LHCN-M2 (cell line): ENCODE measurements around the gene ZNF587. TPM values are rescaled to one million over a fixed set of nuclear protein-coding genes. Genes with fewer than 3 reads are reported as not detected.
"Not testable (repeated sequence)": the region's sequence is repeated elsewhere in the genome, so short reads cannot be mapped to it uniquely, and the experiment has no call there.

Source experiments
- DNase-seq: peaks from one replicate; pipeline ENCODE4 v3.0.0-alpha.2; 2012; ENCODE audit warnings: low read depth
- total RNA-seq: library from RNA; depleted of rRNA; stranded (reverse); fragments of >200 nt; gene quantifications from 2 replicates; pipeline ENCODE4 v1.2.3, GENCODE V29; 2014

ZNF587 gene
- total RNA-seq, 1 experiment from 2014 or later: 11.5 TPM

DNA sequence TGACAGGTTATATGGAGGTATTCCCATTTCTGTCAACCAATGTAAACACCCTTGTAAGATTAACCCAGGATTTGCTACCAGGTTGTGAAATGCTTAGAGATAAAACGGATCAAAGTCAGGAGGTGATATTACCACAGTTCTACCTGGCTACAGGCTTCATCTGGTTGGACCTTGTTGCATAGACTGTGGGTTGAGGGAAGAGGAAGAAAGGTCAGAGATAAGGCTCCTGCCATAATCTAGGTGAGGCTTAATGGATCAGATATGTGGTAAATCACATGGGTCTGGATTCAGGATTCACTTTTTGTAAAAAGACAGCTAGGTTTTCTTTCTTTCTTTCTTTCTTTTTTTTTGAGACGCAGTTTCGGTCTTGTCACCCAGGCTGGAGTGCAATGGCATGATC is 28.2 kb upstream of the ZNF587 start:
- not testable (repeated sequence) for DNase-seq

GRCh38 chr19:57823155-57823554 is 26.5 kb upstream of the ZNF587 start:
- not testable (repeated sequence) for DNase-seq

DNA sequence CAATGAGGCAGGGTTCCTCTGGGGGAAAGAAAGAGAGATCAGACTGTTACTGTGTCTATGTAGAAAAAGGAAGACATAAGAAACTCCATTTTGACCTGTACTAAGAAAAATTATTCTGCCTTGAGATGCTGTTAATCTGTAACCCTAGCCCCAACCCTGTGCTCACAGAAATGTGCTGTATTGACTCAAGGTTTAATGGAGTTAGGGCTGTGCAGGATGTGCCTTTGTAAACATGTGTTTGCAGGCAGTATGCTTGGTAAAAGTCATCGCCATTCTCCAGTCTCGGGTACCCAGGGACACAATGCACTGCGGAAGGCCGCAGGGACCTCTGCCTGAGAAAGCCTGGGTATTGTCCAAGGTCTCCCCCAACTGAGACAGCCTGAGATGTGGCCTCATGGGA is 26.1 kb upstream of the ZNF587 start:
- DNase-seq: not testable (repeated sequence)

- no peak for DNase-seq
Observed at GRCh38 chr19:57825511-57825910, 24.1 kb upstream of the ZNF587 start.

DNA sequence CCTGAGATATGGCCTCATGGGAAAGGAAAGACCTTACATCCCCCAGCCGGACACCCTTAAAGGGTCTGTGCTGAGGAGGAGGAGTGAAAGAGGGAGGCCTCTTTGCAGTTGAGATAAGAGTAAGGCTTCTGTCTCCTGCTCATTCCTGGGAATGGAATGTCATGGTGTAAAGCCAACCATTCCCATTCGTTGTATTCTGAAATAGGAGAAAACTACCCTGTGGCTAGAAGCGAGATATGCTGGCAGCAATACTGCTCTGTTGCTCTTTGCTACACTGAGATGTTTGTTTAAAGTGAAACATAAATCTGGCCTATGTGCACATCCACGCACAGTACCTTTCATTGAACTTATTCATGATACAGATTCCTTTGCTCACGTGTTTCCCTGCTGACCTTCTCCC is 20.3 kb upstream of the ZNF587 start:
- no peak for DNase-seq

DNA sequence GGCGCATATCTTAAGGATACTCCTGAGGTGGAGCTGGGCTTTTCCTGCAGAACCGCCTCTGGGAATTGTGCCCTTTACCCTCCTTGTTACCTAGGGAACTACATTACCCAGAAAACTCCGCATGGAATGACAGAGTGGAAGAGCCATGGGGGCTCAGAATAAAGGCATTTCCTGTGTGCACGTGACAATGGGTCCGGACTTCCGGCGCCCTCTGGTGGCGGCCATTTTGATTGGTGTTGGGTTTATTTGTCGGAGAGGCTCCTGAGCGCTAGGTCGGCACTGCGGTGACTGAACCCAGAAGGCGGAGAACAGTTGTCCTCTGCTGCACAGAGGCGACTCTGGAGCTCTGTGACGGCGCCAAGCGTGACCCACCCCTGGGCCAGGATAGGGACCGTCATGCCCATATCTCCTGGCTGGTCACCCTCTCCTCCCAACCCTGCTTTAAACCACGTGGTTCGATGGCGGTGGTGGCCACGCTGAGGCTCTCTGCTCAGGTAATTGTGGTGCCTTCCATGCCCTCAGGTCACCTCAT is 19.5 kb upstream of the ZNF587 start, which contains the start of gene ZNF587B:
Gene ZNF587B (plus strand): TSS at position 229 of the 532 bp plus-strand sequence. CDS start 230 bp downstream, at position 459.
- peak; percentile 29 for DNase-seq

GRCh38 chr19:57836991-57837390 is 12.7 kb upstream of the ZNF587 start:
- not testable (repeated sequence) for DNase-seq

DNA sequence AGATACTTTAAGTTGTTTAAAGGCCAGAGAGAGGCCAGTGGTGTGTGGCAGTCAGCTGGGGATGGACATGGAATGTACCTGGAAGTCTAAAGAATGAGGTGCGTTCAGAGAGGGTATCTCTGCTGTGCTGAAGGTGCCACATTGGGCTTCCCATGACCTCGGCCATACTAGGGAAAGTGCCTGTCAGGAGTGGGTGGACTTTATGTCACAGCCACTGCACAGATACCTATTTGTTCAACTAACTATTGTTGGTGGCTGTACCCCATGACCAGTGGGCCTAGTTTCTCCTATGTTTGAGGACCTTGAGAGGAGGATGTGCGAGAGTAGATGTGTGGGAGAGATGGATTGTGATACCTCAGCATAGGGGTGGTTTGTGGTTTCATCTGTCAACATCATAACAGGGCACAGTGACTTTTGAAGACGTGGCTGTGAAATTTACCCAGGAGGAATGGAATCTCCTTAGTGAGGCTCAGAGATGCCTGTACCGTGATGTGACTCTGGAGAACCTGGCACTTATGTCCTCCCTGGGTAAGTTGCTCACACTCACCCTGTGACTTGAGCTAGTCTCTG is 11.0 kb upstream of the ZNF587 start:
- not testable (repeated sequence) for DNase-seq

DNA sequence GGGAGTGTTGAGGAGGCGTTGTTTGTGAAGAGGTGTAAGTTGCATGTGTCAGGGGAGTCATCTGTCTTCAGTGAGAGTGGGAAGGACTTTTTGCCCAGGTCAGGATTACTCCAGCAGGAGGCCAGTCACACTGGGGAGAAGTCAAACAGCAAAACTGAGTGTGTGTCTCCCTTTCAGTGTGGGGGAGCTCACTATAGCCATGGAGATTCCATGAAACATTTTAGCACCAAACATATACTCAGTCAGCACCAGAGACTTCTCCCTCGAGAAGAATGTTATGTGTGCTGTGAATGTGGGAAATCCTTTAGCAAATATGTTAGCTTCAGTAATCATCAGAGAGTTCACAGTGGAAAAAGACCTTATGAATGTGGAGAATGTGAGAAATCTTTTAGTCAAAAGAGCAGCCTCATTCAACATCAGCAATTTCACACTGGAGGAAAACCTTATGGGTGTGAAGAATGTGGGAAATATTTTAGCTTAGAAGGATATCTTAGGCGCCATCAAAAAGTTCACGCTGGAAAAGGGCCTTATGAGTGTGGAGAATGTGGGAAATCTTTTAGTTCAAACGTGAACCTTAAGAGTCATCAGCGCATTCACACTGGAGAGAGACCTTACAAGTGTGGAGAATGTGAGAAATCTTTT is 8.4 kb upstream of the ZNF587 start:
- DNase-seq: no peak

DNA sequence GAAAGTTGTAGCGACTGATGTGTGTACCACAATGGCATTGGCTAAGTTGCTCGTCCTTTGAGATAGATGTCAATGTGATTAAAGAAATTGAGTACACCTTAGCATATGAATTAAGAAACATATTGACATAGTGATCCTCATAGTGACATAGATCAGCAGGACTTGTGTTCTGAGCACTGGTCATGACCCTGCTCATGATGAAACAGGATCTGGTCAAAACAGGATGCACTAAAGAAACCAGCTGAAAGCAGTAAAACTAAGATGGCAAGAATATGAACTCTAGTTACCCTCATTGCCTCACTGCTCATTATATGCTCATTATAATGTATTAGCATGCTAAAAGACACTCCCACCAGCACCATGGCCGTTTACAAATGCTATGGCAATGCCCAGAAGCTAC is 2.5 kb upstream of the ZNF587 start:
- peak; percentile 19 for DNase-seq

- DNase-seq: not testable (repeated sequence)
Observed at GRCh38 chr19:57849162-57849665, 445 bp upstream of the ZNF587 start.

DNA sequence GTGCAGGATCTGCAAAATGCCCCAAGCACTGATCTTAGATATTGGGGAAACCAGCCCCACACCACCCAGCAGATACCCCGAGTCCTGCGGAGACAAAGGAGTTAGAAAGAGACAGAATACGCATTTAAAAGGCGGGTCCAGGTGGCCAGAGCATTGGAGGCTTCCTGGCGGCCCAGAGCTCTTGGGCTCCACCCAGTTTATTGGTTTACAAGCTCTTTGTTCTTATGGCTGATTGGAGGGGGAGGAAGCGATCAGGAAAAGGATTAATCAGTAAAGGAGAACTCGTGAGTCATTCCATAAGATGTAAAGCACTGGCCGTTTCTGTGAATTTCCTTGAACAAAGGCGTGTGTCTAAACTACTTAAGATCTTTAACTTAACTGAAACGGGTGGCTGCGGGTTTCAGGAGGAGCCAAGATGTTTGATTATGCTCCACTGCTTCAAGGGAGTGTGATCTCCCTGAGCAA is 926 bp downstream of the ZNF587 start:
- DNase-seq: peak; percentile 36

GRCh38 chr19:57851812-57852603 is 2.3 kb downstream of the ZNF587 start:
- DNase-seq: not testable (repeated sequence)

GRCh38 chr19:57854117-57854516 is 4.5 kb downstream of the ZNF587 start:
- DNase-seq: not testable (repeated sequence)

- not testable (repeated sequence) for DNase-seq
Observed at GRCh38 chr19:57862351-57862750, 12.7 kb downstream of the ZNF587 start.

DNA sequence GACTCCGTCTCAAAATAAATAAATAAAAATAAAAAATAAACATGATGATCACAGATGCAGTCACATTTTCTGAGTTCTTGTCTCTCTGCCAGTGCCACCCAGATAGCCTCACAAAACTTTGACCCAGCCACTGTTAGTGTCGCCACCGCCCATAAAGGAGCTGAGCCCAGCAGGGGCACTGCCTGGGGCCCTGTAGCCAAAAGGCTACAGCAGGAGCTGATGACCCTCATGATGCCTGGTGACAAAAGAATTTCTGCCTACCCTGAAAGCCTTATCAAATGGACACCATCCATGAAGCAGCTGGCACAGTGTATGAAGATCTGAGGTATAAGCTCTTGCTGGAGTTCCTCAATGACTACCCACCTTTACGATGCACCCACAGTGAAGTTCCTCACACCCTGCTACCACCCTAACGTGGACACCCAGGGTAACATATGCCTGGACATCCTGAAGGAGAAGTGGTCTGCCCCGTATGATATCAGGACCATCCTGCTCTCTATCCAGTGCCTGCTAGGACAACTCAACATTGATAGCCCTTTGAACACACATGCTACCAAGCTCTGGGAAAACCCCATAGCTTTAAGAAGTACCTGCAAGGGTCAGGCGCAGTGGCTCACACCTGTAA is 18.3 kb downstream of the ZNF587 start:
- DNase-seq: no peak

DNA sequence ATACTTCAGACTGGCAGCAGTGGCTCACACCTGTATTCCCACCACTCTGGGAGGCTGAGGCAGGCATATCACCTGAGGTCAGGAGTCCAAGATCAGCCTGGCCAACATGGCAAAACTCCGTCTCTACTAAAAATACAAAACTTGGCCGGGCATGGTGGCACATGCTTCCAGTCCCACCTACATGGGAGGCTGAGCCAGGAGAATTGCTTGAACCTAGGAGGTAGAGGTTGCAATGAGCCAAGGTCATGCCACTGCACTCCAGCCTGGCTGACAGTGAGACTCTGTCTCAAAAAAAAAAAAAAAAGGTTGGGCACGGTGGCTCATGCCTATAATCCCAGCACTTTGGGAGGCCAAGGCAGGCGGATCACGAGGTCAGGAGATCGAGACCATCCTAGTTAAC is 20.0 kb downstream of the ZNF587 start:
- DNase-seq: not testable (repeated sequence)

DNA sequence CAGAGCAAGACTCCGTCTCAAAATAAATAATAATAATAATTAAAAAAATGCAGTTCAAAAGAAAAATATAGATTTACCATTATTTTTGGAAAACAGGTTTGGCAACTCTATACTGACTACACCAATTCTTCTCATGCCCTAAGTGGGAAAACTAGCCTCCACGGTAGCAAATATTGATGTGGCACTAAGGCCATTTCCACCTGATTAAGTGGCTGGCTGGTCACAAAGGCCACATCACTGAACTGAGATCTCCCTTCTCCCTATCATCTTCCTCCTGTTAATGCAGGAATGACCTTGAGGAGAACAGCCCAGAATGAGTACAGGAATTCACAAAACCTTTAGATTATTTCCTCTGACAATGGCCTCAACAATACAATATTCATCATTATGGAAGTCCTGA is 20.6 kb downstream of the ZNF587 start:
- no peak for DNase-seq

DNA sequence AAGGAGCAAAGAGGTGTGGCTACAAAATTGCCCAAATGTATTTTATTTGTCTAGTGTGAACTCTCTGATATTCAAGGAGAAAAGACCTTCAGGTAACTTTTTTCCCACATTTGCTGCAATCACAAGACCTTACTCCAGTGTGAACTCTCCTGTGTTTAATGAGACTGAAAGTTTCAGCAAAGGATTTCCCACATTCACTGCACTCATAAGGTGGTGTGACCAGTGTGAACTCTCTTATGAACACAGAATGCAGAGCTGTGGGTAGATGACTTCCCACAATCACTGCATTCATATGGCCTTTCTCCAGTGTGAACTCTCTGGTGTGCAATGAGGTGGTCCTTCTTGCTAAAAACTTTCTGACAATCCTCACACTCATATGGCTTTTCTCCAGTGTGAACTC is 22.8 kb downstream of the ZNF587 start:
- no peak for DNase-seq

DNA sequence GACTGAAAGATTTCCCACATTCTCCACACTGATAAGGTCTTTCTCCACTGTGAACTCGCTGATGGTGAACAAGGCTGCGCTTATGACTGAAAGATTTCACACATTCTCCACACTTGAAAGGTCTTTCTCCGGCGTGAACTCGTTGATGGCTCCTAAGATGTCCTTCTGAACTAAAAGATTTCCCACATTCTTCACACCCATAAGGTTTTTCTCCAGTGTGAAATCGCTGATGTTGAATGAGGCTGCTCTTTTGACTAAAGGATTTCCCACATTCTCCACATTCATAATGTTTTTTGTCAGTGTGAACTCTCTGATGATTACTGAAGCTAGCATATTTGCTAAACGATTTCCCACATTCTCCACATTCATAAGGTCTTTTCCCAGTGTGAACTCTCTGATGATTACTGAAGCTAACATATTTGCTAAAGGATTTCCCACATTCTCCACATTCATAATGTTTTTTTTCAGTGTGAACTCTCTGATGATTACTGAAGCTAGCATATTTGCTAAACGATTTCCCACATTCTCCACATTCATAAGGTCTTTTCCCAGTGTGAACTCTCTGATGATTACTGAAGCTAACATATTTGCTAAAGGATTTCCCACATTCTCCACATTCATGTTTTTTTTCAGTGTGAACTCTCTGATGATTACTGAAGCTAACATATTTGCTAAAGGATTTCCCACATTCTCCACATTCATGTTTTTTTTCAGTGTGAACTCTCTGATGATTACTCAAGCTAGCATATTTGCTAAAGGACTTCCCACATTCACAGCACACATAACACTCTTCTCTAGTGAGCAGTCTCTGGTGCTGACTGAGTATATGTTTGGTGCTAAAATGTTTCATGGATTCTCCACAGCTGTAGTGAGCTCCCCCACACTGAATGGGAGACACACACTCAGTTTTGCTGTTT is 24.5 kb downstream of the ZNF587 start:
- DNase-seq: not testable (repeated sequence)
